KMS-11 (cell line): ENCODE measurements around the gene ZNF599.

Source experiments
- H2AFZ ChIP-seq: fragments of 200-600 bp; sonication (generic); 2 replicates; pipeline ENCODE4 v1.6.1; 2016; ENCODE audit warnings: antibody characterized with exemption, mixed run types, low read depth
- H3K27ac ChIP-seq: fragments of 200-600 bp; sonication (generic); 2 replicates; pipeline ENCODE4 v1.6.1; 2016; ENCODE audit warnings: mild to moderate bottlenecking, mixed run types
- H3K27me3 ChIP-seq: fragments of 200-600 bp; sonication (generic); 2 replicates; pipeline ENCODE4 v1.6.1; 2017; ENCODE audit warnings: mild to moderate bottlenecking, low read depth, mixed run types, moderate library complexity; ENCODE audit not compliant: insufficient read depth
- H3K36me3 ChIP-seq: fragments of 200-600 bp; sonication (generic); 2 replicates; pipeline ENCODE4 v1.6.1; 2017; ENCODE audit warnings: mild to moderate bottlenecking, mixed run types; ENCODE audit not compliant: insufficient read depth
- H3K4me1 ChIP-seq: fragments of 200-600 bp; sonication (generic); 2 replicates; pipeline ENCODE4 v1.6.1; 2016; ENCODE audit warnings: mild to moderate bottlenecking, low read depth, mixed run types; ENCODE audit not compliant: poor library complexity, severe bottlenecking
- H3K4me2 ChIP-seq: fragments of 200-600 bp; sonication (generic); 2 replicates; pipeline ENCODE4 v1.7.0; 2016; ENCODE audit warnings: mild to moderate bottlenecking, mixed run types
- H3K4me3 ChIP-seq: fragments of 200-600 bp; sonication (generic); IDR thresholded peaks from 2 replicates; pipeline ENCODE4 v1.6.1; 2017; ENCODE audit warnings: low read depth, low read length, mixed read lengths; ENCODE audit not compliant: insufficient read depth
- H3K79me2 ChIP-seq: fragments of 200-600 bp; sonication (generic); 2 replicates; pipeline ENCODE4 v1.6.1; 2016; ENCODE audit warnings: low read depth, mixed run types; ENCODE audit not compliant: insufficient read depth
- H3K9ac ChIP-seq: fragments of 200-600 bp; sonication (generic); 2 replicates; pipeline ENCODE4 v1.6.1; 2016; ENCODE audit warnings: mild to moderate bottlenecking, mixed run types
- H4K20me1 ChIP-seq: fragments of 200-600 bp; sonication (generic); 2 replicates; pipeline ENCODE4 v1.6.1; 2016; ENCODE audit warnings: mild to moderate bottlenecking, mixed run types; ENCODE audit not compliant: insufficient read depth
- CTCF ChIP-seq: fragments of 200-600 bp; sonication (generic); conservative IDR thresholded peaks from 2 replicates; pipeline ENCODE4 v1.6.1; 2017; ENCODE audit warnings: low read depth, mild to moderate bottlenecking, antibody characterized with exemption, low read length, moderate library complexity, mixed read lengths

The ZNF599 gene

GRCh38 chr19:34715357-34715756 lies 57.7 kb downstream of the ZNF599 start:
- H3K27me3 ChIP-seq = no peaks in the 10 kb centered on the region
- H3K4me3 ChIP-seq = no peak overlapping the region
- no peak for TF ChIP-seq CTCF
- no peaks in the 10 kb centered on the region for H3K36me3 ChIP-seq
- H3K79me2 ChIP-seq = no peaks in the 10 kb centered on the region
- no peak overlapping the region for H3K27ac ChIP-seq
- H2AFZ ChIP-seq = no peak overlapping the region
- no peak overlapping the region for H3K9ac ChIP-seq
- H3K4me1 ChIP-seq = no peaks in the 10 kb centered on the region
- no peak overlapping the region for H3K4me2 ChIP-seq
- no peaks in the 10 kb centered on the region for H4K20me1 ChIP-seq

GRCh38 chr19:34713262-34713637 lies 59.8 kb downstream of the ZNF599 start:
- H3K79me2 ChIP-seq = no peaks in the 10 kb centered on the region
- H3K4me2 ChIP-seq = no peak overlapping the region
- no peak overlapping the region for H2AFZ ChIP-seq
- H4K20me1 ChIP-seq = no peaks in the 10 kb centered on the region
- H3K4me1 ChIP-seq = no peaks in the 10 kb centered on the region
- no peaks in the 10 kb centered on the region for H3K36me3 ChIP-seq
- no peak overlapping the region for H3K27ac ChIP-seq
- H3K4me3 ChIP-seq = no peak overlapping the region
- no peaks in the 10 kb centered on the region for H3K27me3 ChIP-seq
- H3K9ac ChIP-seq = no peak overlapping the region
- no peak for TF ChIP-seq CTCF

- no peaks in the 10 kb centered on the region for H3K4me1 ChIP-seq
- H2AFZ ChIP-seq = peak overlapping the region; percentile 31; the same call in 1 of the 2 replicates
Observed at GRCh38 chr19:34712395-34713261, 60.4 kb downstream of the ZNF599 start.

GRCh38 chr19:34711890-34712289 lies 61.1 kb downstream of the ZNF599 start:
- Histone ChIP-seq H3K36me3 (no peaks in the 10 kb centered on the region), H3K79me2 (no peaks in the 10 kb centered on the region), H3K27me3 (no peaks in the 10 kb centered on the region), H2AFZ (peak overlapping the region; percentile 31; the same call in 1 of the 2 replicates), H3K4me1 (no peaks in the 10 kb centered on the region), H3K27ac (no peak overlapping the region), H3K4me3 (no peak overlapping the region), H3K9ac (no peak overlapping the region), H4K20me1 (no peaks in the 10 kb centered on the region), H3K4me2 (no peak overlapping the region)
- no peak for TF ChIP-seq CTCF

More at GRCh38 chr19:34712395-34713261, 60.4 kb downstream of the ZNF599 start:
- TF ChIP-seq CTCF = peak; percentile 92
- Histone ChIP-seq H3K4me2 (no peak overlapping the region), H3K9ac (no peak overlapping the region), H3K4me3 (no peak overlapping the region), H3K27me3 (no peaks in the 10 kb centered on the region), H3K36me3 (no peaks in the 10 kb centered on the region), H3K27ac (no peak overlapping the region), H4K20me1 (no peaks in the 10 kb centered on the region), H3K79me2 (no peaks in the 10 kb centered on the region)
